Activated CD4-positive, CD25-positive, alpha-beta regulatory T cell (primary cell): Measurements from ENCODE around the gene RAB44.

Source experiments
- DNase-seq, 4 experiments: peaks; one replicate each; lab custom pipeline; 2025; lab: John Stamatoyannopoulos, UW

Gene RAB44

DNA sequence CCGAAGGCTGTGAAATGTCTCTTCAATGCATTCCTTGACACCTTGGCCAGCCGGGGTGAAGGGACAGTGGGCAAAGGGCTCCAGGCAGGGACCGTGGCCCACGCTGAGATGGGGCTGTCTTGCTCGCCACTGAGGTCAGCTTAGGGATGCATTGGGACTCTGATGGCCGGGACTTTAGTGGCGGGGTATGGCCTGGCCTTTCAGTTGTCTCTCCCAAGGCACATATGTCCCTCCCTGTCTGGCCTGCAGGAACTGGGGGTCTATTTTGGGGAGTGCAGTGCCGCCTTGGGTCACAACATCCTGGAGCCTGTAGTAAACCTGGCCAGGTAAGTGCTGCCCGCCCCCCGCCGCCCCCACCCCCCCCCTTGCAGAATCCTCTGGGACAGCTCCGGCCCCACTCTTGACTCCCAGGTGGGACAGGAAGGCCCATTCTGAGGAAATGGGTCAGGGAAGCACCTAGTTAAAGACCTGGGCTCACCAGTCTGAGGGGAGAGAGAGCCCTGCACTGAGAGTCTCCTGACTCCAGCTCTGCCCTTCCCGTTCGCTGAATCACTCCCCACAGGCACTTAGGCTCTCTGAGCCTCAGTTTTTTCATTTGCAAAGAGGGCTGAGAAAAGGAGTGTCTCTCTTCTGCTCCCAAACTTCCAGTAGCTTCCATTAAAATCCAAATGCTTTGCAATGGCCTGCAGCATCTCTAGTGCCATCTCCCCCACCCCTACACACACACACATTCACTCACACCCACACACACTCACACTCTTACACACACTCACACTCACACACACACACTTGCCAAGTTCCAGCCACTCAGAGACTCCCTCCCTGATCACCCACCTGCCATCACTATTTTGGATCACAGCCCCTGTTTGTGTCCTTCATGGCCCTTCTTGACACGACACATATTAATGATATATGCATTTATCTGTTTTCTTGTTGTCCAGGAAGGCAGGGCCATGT, 33.1 kb downstream of the RAB44 start:
- no peak for DNase-seq

DNA sequence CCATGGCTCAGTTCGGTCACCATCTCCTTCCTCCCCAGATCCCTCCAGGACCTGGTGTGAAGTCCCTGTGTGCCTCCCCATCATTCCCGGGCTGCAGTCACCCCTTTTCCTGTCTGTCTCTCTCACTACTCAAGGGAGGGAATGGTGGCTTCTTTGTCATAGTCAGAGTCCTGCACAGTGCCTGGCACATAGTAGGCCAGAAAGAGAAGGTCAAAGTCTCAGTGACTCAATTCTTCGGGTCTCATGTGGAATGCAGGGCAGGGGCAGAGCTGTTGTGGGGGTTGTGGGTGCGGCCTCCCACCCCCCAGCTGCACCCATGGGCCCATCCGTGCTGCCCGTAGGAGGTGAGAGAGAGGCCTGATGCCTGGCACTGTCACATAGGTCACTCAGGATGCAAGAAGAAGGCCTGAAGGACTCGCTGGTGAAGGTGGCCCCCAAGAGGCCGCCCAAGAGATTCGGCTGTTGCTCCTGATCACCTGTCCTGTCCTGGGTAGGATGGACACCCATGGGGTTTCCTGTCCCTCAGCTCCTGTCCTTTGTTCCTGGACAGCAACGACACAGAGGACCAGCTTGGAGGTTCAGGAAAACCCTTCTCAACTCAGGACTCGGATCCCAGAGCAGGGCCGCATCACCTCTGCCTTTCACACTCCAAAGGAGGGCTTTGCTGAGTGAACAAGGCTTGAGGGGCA, 34.1 kb downstream of the RAB44 start:
- DNase-seq, result no peak

DNA sequence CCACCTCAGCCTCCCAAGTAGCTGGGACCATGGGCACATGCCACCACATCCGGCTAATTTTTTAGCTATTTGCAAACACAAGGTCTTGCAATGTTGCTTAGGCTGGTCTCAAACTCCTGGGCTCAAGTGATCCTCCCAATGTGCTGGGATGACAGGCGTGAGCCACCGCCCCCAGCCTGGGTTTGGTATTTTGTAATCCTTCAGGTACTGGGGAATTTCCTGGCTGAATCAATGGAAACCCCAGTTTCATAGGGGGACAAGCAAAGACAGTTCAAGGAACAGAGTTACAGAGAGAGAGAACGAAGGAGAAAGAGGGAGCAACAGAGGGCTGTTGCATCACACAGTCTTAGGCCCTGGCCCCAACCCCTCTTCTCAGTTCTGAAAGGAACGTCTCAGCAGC, 35.7 kb downstream of the RAB44 start:
- no peak for DNase-seq

DNA sequence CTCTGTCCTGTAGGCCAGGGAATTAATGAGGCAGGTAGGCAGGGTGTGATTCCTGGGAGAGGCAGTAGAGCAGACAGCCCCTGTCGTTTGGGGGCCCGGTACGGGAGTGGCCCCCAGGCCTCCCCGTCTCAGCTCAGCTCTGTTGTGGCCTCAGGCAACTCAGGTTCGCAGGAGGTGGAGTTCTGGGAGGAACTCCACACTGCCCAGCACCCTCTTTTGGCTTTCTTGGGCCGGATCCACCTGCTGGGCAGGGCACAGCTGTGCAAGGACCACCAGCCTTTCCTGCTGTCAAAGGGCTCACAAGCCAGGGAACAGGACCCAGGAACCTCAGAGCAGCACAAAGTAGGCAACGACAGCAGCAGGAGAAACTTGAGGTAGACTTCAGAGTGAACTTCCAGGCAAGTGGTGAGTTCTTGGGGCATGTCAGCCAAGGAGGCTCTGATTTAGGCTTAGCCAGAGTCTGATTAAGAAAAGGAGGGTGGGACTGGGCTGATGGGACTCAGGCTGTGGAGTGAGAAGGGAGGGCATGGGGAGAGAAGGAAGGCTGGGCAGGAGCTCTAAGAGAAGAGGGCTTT, 36.9 kb downstream of the RAB44 start:
- DNase-seq, result no peak

DNA sequence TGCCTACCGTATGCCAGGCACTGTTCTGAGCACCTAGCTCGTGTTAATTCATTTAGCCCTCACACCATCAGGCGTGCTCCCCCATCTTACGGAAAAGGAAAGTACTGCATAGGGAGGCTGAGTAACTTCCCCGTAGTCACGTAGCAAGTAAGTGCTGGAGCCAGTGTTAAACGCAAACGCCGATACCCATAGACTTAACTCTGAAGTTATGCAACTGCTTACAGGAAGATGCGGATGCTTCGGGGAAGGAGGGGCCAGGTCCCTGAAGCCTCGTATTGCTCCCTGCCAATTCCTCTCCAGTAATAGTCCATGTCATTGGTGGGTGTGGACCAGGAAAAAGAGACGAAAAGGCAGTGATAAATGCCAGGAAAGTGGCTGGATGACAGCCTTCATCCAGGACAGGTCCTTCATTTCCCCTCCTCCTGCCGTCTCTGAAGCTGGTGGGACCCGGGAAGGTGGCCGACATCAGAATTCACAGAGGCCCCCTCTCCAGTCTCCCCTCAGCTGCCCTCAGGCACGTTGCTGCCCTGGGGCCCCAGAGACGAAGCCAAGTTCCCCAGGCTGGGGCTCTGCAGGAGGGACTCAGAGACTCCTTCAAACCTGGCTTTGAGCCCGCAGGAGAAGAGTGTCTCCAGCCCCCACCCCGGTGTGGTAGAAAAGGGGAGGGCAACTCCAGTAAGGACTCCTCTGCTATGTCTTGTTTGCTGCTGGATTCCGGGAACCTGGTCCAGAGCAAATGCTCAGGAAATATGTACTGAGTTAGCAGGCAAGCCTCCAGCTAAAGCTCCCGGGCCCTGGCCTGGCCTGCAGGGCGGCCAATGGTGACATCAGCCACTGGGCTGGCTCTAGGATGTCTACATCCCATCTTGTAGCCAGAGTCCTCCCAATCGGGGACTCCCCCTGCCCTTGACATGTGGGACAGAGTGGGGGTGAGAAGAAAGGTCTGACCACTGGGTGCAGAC, 37.8 kb downstream of the RAB44 start:
- DNase-seq, result no peak

DNA sequence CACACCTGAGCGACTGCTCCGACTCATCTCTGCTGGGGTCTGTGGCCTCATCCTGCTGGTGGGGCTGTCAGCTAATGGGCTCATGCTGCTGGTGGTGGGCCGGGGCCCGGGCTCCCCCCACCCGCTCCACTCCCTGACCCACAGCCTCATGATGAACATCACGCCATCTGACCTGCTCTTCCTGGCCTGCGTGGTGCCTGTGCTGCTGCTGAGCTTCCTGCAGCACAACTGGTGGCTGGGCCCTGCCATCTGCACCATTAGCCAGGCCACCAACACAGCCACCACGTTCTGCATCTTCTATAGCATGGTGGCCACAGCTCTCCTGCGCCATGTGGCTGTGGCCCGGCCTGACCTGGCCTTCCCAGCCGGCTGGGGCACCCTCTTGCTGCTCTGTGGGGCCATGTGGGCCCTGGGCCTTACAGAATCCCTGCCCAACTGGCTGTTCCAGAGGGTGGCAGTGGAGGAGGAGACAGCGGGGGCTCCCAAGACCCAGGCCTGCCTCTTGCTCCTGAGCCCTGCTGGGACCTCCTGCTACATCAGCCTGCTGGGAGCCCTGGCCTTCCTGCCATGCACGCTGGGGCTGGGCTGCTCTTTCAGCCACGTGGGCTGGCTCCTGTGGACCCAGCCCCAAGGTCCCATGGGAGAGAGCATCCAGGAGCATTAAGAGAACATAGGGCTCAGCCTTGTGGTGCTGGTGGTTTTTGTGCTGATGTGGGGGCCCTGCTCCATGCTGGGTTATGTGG, 39.6 kb downstream of the RAB44 start:
- no peak for DNase-seq

DNA sequence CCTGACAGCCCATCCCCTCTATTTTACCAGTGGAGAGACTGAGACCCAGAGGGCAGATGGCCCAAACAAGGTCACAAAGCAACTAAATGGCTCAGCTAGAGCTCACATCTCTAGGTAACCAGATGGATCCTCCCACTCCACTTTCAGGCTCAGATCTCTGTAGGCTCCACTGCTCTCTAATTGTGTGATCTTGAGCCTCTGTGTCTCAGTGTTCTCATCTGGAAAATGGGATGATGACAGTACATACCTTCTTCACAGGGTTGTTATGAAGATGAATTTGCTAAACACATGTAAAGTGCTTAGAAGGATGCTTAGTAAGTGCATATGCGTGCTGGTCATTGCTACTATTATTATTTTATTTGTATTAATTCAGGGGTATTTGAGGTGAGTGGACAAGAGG, 40.5 kb downstream of the RAB44 start:
- no peak for DNase-seq

DNA sequence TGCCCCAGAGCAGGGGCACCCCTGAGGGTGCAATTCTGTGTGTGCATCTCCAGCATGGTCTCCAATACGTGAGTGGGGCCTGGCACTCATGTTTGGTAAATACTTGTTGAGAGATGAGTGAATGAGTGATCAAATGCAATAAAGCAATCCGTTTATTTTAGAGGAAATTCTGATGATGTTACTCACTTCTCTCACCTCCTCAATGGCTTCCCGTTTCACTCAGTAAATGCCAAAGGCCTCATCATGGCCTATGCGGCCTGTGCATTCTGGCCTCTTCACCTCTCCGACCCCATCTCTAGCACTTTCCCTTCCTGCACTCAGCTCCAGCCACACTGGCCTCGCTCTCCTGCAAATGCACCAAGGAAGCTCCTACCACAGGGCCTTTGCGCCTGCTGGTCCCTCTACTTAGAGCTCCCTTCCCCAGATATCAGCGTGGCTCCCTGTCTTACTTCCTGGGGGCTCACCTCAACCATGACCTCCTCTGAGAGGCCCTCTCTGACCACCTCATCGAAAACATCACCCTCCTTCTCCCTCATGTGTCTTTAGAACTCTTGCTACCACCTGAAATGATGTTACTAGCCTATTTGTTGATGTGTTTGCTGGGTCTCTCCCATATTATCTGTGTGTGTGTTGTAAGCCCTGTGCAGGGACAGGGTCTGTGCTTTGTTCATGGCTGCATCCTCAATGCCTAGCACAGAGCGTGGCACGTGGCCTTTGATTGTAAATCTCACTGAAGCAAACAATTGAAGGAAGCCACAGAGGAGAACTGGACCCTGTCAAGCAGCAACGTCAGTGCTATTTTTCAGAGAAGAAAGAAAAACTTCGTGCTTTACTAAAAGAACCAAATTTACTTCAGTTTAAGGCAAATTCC, 42.6 kb downstream of the RAB44 start:
- no peak for DNase-seq

DNA sequence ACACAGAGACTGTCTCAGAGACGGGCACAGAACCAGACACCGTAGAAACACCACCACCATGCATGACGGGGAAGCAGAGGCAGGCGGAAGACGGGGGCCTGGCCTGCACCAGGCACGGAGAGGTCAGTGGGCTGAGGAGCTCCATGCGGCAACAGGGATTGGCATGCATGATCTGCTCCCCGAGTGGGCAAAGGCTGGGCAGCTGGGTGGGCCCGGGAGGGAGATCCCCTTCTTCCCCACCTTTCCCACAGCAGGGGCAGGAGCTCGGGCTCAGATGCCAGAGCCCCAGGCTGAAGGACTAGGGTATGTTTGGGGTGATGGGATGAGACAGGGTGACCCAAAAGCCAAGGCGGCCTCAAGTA, 43.2 kb downstream of the RAB44 start:
- DNase-seq, result no peak

DNA sequence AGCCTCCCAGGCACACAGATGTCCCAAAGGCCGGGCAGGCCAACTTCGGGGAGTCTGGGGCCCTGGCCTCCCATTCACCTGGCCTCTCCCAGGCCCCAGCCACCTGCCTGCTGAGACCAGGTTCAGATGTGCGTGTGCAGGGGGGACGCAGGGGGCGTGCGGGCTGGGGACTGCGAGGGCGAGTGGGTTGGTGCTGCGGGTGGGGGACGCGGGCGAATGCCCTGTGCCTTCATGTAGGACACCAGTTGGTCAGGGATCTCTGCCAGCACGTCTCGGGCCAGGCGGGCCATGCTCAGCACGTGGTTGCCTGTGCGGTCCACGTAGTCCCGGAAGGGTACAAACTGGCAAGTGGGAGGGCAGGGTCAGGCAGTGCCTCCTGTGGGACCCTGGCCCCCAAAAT, 44.5 kb downstream of the RAB44 start:
- DNase-seq, result no peak

DNA sequence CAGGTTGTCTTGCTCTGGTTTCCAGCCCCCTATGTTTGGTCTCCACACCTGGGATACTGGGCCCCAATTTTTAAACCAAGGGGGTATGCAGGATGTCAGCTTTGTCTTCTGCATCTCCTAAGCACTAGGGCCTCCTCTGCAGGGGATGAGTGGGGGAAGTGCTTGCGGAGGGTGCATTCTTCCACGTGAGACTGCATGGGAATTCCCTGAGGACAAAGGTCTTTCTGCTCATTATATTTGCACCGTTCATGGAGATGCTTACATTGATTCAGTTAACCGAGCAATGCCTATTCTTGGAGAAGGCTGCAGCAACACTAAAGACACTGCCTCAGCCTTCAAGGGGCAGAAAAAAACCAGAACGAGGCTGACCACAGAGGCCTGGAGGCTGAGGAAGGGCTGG, 45.4 kb downstream of the RAB44 start:
- no peak for DNase-seq

DNA sequence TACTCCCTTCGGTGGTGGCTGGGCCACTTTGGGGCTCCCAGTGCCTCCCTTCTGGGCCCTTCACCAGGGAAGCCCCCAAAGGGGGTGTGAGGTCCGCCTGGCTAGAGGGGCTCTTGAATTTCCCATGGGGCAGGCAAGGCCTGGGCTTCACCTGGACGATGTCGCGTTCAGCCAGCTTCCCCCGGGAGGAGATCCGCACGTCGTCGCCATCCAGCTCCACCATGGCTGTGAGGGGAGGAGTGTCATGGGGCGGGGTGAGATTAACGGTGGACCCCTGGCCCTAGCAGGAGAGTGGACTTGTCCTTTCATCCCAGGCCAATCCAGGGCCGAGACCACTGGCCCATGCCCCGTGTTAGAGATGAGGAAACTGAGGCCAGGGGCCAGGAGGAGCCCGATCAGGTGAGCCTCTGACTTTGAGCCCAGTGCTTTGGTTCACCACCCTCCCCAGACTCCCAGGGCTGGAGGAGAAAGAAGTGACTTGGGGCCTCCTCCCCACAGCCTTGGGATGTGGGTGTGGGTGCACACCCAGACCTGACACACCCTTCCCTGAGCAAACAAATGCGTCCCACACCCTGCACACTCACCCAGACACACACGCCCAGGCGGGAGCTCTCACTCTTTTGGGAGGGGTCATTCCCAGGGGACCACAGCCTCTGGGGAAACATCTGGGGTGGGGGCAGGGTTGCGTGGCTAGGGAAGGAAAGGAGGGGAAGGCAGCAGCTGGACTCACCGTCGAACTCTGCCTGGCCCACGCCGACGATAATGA, 46.1 kb downstream of the RAB44 start:
- DNase-seq, result no peak

DNA sequence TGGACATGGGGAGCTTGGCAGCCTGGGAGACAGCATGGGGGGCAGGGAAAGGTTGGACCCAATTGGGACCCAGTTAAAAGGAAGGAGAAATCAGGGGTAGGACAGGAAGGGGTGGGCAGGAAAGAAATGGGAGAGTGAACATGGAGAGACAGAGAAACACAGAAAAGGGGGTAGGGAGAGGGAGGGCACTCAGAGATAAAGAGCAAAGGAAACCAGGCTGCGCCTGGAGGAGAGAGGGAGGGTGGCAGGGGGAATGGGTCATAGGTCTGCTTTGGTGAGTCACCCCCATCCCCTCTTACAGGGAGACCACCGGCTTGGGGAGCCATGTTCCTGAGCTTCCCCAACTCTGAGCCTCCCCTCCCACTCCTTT, 46.7 kb downstream of the RAB44 start:
- DNase-seq, result no peak

DNA sequence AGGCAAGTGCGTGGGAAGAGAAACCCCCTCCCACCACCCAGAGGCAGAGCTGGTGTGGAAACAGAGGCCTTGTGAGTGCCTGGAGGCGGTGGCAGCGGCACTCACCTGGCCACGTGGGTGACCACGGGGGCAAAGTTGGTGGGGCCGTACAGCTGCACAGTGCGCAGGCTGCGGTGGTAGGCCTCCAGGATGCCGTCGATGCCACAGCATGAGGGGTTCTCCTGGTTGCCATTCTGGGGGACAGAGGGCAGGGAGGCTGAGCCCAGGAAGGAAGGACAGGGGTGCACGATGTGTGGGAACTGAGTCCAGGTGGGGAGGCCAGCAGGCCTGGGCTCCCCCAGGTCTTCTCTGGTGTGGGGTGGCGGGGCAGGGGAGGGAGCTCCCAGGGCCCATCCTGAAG, 47.7 kb downstream of the RAB44 start:
- no peak for DNase-seq

DNA sequence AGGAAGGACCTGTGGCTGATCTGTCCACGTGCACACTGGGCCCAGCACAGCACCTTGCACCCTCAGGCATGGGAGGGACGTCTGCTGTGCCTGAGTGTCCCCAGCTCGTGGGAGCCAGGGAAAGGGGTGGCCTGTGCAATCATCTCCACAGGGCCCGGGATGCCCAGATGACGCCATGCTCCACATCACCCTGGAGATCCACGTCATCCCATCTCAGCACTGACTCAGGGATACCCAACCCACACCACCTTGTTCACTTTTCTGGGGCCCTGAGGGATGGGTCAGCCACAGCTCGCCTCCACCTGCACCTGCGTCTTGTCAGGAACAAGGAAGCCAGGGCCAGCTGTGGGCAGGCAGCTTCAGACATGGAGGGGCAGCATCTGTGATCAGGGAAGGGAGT, 48.2 kb downstream of the RAB44 start:
- DNase-seq, result no peak

DNA sequence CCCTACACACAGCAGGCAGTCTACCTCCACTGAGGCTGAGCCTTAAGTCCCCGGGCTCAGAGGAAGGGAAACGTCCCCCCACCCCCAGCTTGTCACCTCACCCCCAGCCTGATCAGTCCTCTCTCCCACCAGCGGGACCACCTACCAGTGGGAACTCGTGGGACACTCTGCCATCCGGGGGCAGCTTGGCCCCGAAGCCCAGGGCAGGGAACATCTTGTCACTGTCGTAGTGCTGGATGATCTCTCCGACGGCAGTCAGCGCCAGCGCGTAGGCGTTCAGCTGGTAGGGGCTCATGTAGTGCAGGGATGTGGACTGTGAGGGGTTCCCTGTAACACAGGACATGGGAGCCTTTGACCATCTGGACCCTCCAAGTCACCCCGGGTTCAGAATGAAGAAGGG, 48.6 kb downstream of the RAB44 start:
- DNase-seq, result no peak

DNA sequence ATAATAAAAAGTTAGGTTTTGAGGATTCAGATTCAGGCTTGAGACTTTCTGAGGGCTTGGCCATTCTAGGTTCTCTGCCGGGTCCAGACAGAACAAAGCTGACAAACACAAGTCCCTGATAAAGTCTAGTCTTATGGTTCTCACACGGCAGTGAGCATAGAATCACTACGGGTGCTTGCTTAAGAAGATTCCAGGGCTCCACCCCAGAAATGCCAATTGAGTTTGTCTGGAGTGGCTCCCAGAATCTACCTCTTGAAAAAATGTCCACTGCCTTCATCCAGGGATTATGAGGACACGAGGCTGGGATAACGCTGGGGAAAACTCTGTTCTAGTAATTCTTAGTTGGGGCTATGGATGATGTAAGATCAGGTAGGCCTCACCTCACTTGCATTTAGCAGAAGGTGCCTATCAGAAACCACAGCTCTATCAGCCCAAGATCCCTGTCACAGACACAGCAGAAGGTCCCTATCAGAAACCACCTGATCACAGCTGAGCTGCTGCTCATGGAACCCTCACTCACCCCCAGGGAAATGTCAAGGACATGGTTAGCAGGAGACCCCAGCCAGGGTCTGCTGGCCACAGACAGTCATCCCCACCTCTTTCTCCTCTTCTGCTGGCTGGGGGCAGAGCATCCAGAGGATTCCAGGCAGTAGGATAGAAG, 52.3 kb downstream of the RAB44 start:
- no peak for DNase-seq

DNA sequence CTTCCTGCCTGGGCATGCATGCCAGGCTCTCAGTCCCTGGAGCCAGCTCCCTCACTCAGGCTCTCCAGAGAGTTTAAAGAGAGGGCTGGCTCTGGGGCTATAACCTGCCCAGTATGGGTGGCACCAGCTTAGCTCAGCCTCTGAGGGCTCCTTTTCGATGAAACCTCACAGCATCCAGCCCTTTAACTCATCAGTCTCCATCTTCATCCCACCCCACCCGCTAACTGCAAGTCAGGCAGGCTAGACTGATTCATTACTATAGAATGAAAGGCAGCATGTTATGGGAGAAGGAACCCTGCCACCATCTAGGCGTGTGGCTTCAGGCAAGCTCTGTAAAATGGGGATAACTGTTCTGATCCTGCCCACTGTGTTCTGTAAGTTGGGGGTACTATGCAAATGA, 53.5 kb downstream of the RAB44 start:
- DNase-seq, result no peak

DNA sequence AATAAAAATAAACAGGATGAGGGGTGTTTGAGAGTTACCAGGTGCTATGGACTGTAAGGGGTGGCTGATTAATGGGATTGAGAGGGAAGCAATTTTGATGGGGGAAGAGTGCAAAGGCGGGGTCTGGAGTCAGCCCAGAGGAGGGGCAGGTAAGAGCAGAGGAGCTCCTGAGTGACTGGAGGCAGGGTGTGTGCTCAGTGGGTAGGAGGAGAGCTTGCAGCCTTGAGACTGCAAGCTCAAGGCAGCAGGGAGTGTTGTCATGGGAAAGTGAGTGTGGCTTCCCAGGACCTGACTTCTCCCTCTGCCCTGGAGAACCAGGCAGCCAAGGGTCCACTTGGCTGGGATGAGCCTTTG, 54.2 kb downstream of the RAB44 start:
- no peak for DNase-seq
